WERI-Rb-1 (cell line): ENCODE data around the gene RSBN1L.

Experiments used
- DNase-seq: peaks from one replicate; pipeline ENCODE4 v3.0.0-alpha.2; 2020
- H3K27ac ChIP-seq: fragments of 250-450 bp; sonication (Bioruptor Pico); 2 replicates; pipeline ENCODE4 v1.5.1; 2020; ENCODE audit warnings: mild to moderate bottlenecking, moderate library complexity
- H3K27me3 ChIP-seq: fragments of 250-450 bp; sonication (Bioruptor Pico); 2 replicates; pipeline ENCODE4 v1.5.1; 2021; ENCODE audit warnings: mild to moderate bottlenecking, low read depth, moderate library complexity; ENCODE audit not compliant: insufficient read depth, severe bottlenecking
- H3K36me3 ChIP-seq: fragments of 250-450 bp; sonication (Bioruptor Pico); 2 replicates; pipeline ENCODE4 v1.5.1; 2020; ENCODE audit warnings: mild to moderate bottlenecking, moderate library complexity
- H3K4me3 ChIP-seq: 2 replicates; pipeline ENCODE4 v1.5.1; 2011; ENCODE audit warnings: low read depth, mild to moderate bottlenecking, control low read depth, low read length
- H3K9me3 ChIP-seq: fragments of 250-450 bp; sonication (Bioruptor Pico); 2 replicates; pipeline ENCODE4 v1.5.1; 2021; ENCODE audit warnings: mild to moderate bottlenecking, moderate library complexity; ENCODE audit not compliant: severe bottlenecking
- TF ChIP-seq, protein P1 (sequence below): IDR thresholded peaks from 2 replicates; pipeline ENCODE4 v1.5.1; 2011; ENCODE audit warnings: low read depth, mild to moderate bottlenecking, control low read depth, inconsistent platforms, low read length

The RSBN1L gene

DNA sequence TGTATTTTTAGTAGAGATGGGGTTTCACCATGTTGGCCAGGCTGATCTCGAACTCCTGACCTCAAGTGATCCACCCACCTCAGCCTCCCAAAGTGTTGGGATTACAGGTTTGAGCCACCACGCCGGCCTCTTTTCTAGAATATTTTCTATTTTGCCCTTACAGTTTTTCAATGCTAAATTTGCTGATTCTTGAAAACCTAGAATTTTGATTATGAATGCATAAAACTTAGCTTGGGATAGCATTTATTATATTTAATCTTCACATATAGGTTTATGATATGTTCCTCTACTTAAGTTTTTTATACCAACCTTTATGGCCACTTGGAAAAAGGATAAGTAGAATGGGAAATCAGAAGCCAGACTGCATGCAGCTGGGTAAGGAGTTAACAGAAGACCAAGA is 99.8 kb downstream of the RSBN1L start:
- Histone ChIP-seq H3K36me3 (peaks cover 19% of the 10 kb centered on the region), H3K27me3 (no peaks in the 10 kb centered on the region), H3K4me3 (no peak overlapping the region), H3K27ac (no peak overlapping the region), H3K9me3 (no peaks in the 10 kb centered on the region)
- TF ChIP-seq, protein P1, sequence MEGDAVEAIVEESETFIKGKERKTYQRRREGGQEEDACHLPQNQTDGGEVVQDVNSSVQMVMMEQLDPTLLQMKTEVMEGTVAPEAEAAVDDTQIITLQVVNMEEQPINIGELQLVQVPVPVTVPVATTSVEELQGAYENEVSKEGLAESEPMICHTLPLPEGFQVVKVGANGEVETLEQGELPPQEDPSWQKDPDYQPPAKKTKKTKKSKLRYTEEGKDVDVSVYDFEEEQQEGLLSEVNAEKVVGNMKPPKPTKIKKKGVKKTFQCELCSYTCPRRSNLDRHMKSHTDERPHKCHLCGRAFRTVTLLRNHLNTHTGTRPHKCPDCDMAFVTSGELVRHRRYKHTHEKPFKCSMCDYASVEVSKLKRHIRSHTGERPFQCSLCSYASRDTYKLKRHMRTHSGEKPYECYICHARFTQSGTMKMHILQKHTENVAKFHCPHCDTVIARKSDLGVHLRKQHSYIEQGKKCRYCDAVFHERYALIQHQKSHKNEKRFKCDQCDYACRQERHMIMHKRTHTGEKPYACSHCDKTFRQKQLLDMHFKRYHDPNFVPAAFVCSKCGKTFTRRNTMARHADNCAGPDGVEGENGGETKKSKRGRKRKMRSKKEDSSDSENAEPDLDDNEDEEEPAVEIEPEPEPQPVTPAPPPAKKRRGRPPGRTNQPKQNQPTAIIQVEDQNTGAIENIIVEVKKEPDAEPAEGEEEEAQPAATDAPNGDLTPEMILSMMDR = no peak
- no peak for DNase-seq

DNA sequence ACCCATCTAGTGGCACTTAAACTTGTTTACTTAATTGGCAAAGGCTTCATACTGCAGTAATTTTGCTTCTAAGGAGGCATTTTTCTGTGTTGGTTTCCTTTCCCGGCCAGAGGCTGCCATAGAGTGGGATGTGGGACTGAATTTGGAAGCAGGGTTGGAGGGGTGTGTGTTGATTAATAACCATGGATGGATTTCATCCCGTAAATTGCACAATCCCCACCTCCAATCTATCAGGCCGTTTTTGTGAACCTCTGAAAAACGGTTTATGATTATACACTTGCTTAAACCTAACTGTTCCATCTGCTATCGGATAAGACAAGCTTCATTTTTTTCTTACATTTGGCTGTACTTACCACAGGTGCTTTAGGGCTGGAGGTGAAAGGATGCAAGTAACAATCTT is 100.7 kb downstream of the RSBN1L start:
- TF ChIP-seq, protein P1 = no peak
- peaks cover 19% of the 10 kb centered on the region for H3K36me3 ChIP-seq
- DNase-seq = no peak
- peak overlapping the region; percentile 77; the same call in 1 of the 2 replicates for H3K4me3 ChIP-seq
- no peaks in the 10 kb centered on the region for H3K9me3 ChIP-seq
- H3K27ac ChIP-seq = no peak overlapping the region
- no peaks in the 10 kb centered on the region for H3K27me3 ChIP-seq

DNA sequence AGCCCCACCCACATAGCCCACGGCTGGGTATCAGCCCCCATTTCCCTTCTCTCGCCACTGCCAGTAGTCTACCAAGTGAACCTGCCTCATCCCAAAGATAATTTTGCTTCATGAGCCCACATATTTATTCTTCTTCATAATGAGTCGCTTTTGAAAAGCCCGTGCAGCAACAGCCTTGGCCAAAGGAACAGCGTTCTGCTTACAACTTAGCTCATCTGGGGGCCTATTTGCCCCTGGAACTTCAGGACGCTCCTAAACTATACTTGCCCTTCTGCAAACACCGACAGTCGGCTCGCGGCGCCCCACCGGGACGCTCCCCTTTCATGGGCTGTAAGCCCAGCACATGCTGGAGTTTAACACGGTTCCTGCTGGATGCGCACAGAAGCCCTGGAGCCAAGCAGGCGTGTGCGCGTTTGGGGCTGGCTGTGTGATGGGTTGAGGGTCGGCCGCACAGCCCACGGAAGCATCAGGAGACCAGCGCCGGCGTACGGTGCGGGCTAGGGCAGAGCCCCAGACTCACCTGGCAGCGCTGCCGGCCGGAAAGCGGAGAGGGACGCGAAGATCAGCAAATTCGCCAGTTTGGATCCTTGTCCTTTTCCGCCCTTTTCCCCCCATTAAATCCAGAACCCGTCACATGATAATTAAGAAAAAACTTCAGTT is 101.6 kb downstream of the RSBN1L start:
- Histone ChIP-seq H3K27me3 (no peaks in the 10 kb centered on the region), H3K4me3 (peak overlapping the region; percentile 77), H3K27ac (peak overlapping the region; percentile 84), H3K36me3 (peaks cover 19% of the 10 kb centered on the region), H3K9me3 (no peaks in the 10 kb centered on the region)
- TF ChIP-seq, protein P1 = no peak
- DNase-seq = no peak

DNA sequence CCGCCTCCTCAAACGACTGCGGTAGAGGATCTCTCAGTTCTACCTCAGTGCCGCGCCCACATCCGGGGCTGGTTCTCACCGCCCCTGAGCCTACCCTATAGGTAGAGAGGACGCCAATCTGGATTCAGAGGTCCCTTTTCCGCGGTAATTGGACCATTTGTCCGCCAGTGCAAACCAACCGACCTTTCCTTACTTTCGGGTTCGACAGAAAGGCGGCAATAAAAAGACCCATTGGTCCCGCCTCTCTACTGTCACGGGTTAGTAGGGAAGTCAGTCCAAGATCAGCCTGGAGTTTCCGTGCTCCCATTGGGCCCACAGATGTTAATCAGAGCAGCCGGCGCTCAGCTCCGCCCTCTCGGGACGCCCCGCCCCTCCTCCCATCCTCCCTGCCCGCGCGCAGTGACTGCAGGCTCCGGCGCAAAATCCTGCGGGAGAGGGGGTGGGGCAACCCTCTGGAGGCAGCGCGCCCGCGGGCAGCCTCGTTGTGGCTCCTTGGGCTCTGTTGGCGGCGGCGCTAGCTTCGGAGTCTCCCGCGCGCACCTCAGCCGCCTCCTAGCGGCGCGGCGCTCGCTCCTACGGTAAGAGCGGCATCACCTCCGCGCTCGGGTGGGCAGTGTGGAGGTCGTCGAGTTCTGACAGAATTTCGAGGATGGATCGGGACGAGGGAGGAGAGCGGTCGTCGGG is 102.3 kb downstream of the RSBN1L start, which contains the start of the genes PHTF2 and TMEM60:
TSS of gene PHTF2 (plus strand) at position 380 of the 684 bp plus-strand sequence.
TSS of gene TMEM60 (minus strand) at position 41 of the 684 bp plus-strand sequence. CDS start 4,061 bp downstream, outside the sequence.
- H3K9me3 ChIP-seq = no peaks in the 10 kb centered on the region
- no peaks in the 10 kb centered on the region for H3K27me3 ChIP-seq
- H3K4me3 ChIP-seq = peak within 1 kb of the TSS; percentile 77
- peak; percentile 99 for DNase-seq
- TF ChIP-seq, protein P1 = peak; percentile 42; the same call in 1 of the 2 replicates
- peak within 1 kb of the TSS; percentile 93 for H3K27ac ChIP-seq
- H3K36me3 ChIP-seq = peaks cover 19% of the 10 kb centered on the region

DNA sequence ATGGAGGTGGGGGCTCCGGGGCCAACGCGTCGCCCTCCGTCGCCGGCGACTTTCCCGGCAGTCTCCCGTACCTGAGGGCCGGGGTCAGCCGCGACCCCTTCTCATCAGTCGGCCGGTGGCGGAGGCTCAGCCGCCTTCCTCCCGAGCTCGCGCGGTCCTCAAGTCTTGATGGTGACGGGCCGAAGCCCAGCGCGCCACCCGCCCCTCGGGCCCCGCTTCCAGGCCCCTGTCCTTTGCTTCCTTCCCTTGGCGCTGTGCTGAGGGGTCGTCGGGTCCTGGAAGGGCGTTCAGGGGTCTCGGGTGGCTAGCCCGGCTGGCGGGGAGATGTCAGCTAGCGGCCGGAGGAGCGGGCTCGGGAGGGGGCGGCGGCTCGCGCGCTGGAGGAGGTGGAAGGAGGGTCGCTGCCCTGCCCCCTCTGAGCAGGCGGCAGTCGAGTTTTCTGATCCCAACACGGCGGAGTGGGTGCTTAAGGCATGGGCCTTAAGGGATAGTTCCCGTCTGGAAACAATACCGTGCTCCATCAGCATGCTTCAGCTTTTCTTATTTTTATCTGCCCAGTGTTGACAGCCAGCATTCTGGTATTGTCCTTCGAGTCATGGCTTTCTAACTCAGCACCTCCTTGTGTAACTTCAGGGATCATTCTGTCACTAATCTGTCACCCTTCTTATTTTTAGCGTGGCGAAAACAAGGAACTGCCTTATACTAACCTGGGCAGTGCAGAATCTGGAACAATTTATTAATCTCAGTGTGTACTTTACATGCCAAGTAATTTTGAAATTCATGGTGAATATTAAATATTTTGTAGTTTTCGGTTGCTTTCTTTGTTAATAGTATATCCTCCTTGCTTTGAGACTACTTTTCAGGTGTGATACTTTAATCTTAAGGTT is 103.1 kb downstream of the RSBN1L start:
- H3K27me3 ChIP-seq = no peaks in the 10 kb centered on the region
- peaks cover 11% of the 10 kb centered on the region for H3K36me3 ChIP-seq
- peak overlapping the region; percentile 93 for H3K27ac ChIP-seq
- H3K9me3 ChIP-seq = no peaks in the 10 kb centered on the region
- peak; percentile 56 for DNase-seq
- TF ChIP-seq, protein P1 = no peak
- H3K4me3 ChIP-seq = peak overlapping the region; percentile 77
